Suprapubic skin (tissue), 4 donors: ENCODE measurements around the gene MCM9. TPM values are rescaled to one million over a fixed set of nuclear protein-coding genes. Genes with fewer than 3 reads are reported as not detected.

Experiments
- DNase-seq, 2 donors: peaks; one replicate each; pipeline ENCODE4 v3.0.0-alpha.2; 2019; ENCODE audit warnings: low spot score in 2 of 2
- H3K27ac ChIP-seq: fragments of 200-600 bp; sonication (generic); one replicate; pipeline ENCODE4 v1.5.1; 2019
- H3K27me3 ChIP-seq: fragments of 200-600 bp; sonication (generic); one replicate; pipeline ENCODE4 v1.5.1; 2019
- H3K36me3 ChIP-seq: fragments of 200-600 bp; sonication (generic); one replicate; pipeline ENCODE4 v1.5.1; 2019
- H3K4me1 ChIP-seq: fragments of 200-600 bp; sonication (generic); one replicate; pipeline ENCODE4 v1.5.1; 2019
- H3K4me3 ChIP-seq: fragments of 200-600 bp; sonication (generic); one replicate; pipeline ENCODE4 v1.5.1; 2019; ENCODE audit warnings: mild to moderate bottlenecking
- H3K9me3 ChIP-seq: fragments of 200-600 bp; sonication (generic); one replicate; pipeline ENCODE4 v1.5.1; 2019
- EP300 ChIP-seq: sonication (generic); formaldehyde crosslinking; IDR thresholded peaks from one replicate; pipeline ENCODE4 v1.6.1; 2017; ENCODE audit warnings: antibody characterized with exemption
- POLR2A ChIP-seq, 2 donors: fragments of 450-650 bp; IDR thresholded peaks; one replicate each; pipeline ENCODE4 v1.6.1; 2017; ENCODE audit warnings: antibody characterized with exemption in 2 of 2, mild to moderate bottlenecking in 2 of 2, moderate library complexity in 2 of 2
- POLR2AphosphoS5 ChIP-seq, 3 donors: sonication (generic); formaldehyde crosslinking; IDR thresholded peaks; one replicate each; pipeline ENCODE4 v1.6.1; 2017; ENCODE audit warnings: antibody characterized with exemption in 3 of 3
- WGBS: methylation state at CpG from one replicate; pipeline ENCODE4 v1.1.5; 2018; 5-methylcytosine and 5-hydroxymethylcytosine counted together
- total RNA-seq, 4 donors: library from RNA; depleted of rRNA; stranded (reverse); fragments of >200 nt; gene quantifications; one replicate each; pipeline ENCODE4 v1.1.0, GENCODE V29; 2016
- TF ChIP-seq, protein P1 (sequence below), 2 donors: fragments of 200-600 bp in 1 of 2; fragments of 450-650 bp in 1 of 2; sonication (generic) in 1 of 2; IDR thresholded peaks; one replicate each; pipeline ENCODE4 v1.5.1; 2016 to 2019; ENCODE audit warnings: antibody characterized with exemption in 2 of 2, mild to moderate bottlenecking in 1 of 2, moderate library complexity in 1 of 2

Gene MCM9
- total RNA-seq, 4 donors from 2014 or later: 19.2 to 37.2 (median 26.8) TPM

DNA sequence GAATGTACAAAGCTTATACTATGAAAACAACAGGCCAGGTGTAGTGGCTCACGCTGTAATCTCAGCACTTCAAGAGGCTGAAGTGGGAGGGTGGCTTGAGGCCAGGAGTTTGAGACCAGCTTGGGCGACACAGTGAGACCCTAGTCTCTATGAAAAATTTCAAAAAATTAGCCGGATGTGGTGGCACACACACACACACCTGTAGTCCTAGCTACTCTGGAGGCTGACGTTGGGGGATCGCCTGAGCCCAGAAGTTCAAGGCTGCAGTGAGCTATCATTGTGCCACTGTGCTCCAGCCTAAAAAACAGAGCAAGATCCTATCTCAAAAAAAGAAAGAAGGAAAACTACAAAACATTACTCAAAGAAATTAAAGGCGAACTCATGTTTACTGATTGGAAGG, 48.3 kb downstream of the MCM9 start:
- WGBS: 95% methylated on average over 6 of the region's 6 CpGs
- Histone ChIP-seq H3K27me3 (no peaks in the 10 kb centered on the region), H3K9me3 (no peaks in the 10 kb centered on the region), H3K36me3 (no peaks in the 10 kb centered on the region), H3K27ac (no peak overlapping the region), H3K4me1 (peaks cover 2% of the 10 kb centered on the region), H3K4me3 (no peak overlapping the region)
- TF ChIP-seq, protein P1, sequence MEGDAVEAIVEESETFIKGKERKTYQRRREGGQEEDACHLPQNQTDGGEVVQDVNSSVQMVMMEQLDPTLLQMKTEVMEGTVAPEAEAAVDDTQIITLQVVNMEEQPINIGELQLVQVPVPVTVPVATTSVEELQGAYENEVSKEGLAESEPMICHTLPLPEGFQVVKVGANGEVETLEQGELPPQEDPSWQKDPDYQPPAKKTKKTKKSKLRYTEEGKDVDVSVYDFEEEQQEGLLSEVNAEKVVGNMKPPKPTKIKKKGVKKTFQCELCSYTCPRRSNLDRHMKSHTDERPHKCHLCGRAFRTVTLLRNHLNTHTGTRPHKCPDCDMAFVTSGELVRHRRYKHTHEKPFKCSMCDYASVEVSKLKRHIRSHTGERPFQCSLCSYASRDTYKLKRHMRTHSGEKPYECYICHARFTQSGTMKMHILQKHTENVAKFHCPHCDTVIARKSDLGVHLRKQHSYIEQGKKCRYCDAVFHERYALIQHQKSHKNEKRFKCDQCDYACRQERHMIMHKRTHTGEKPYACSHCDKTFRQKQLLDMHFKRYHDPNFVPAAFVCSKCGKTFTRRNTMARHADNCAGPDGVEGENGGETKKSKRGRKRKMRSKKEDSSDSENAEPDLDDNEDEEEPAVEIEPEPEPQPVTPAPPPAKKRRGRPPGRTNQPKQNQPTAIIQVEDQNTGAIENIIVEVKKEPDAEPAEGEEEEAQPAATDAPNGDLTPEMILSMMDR (IDR thresholded peaks at IDR 0.05): no peak
- no peak for TF ChIP-seq POLR2AphosphoS5 (IDR thresholded peaks at IDR 0.05)
- TF ChIP-seq EP300: no peak
- TF ChIP-seq POLR2A (IDR thresholded peaks at IDR 0.05): no peak
- no peak for DNase-seq

DNA sequence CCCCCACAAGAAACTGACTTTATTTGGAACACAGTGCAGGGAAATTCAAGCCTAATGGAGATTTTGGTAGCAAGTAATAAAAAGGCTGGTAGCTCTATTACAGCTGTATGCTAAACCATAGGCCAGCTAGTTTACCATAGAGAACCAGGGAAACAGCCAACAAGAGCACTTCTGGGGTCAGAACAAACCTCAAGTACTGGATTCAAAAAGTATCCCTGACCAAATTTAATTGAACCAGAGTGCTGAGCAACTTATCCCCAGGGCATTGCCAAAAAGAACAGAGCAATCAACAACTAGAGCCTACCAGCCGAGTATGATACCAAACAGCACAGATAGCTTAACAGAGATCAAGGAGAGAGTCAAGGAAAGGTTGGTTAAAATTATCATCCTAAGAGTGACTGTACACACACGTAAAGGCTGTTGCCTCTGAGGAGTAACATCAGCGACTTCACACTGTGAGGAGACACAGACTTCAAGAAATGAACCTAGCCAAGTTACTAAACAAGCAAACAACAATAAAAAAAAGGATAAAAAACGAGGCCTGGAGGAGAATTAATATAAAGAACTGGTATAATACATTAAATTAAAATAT, 52.5 kb downstream of the MCM9 start:
- TF ChIP-seq POLR2AphosphoS5 (IDR thresholded peaks at IDR 0.05) (no peak), POLR2A (IDR thresholded peaks at IDR 0.05) (no peak), EP300 (no peak)
- TF ChIP-seq, protein P1 (IDR thresholded peaks at IDR 0.05): no peak
- Histone ChIP-seq H3K27me3 (no peaks in the 10 kb centered on the region), H3K4me1 (no peaks in the 10 kb centered on the region), H3K4me3 (no peak overlapping the region), H3K27ac (no peak overlapping the region), H3K36me3 (no peaks in the 10 kb centered on the region), H3K9me3 (no peaks in the 10 kb centered on the region)
- DNase-seq: no peak
- 94% methylated on average over 4 of the region's 4 CpGs for WGBS

DNA sequence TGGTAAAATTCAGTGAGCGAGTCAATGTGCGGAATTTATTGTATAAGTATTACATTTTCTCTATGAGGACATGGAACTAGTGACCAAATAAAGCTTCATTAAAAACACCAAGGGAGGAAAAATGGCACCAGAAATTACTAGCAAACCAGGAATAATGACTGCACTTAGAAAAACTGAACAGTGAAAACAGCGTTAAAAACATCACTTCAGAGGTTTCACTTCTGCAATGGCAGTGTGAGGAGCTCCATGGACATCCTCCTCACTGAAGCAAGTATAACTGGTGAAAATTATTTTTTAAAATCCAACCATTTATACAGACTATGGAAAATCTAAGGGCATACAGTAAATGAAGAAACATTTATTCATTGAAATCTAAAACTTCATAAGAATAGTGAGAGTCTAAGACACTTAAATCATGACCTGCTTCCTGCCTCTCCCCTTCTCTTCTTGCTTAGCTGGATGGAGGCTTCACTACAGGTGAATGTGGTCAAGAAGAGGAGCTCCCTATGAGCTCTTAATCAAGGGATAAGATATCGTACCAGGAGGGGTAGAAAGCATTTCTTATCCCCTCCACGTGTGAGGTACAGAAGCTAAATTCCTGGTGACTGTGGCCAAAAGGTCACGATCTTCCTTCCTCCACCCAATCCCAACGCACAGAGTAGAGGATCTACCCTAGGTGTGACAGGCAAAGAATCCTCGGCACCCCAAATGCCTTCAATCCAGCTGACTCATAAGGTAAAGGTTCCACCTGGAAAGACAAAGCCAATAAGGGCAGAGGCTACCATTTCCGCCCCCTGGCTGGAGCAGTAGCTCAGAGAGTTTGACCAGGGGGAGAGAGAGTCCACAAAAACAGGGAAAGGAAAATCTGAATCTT, 53.3 kb downstream of the MCM9 start:
- H3K4me3 ChIP-seq: no peak overlapping the region
- WGBS: 85% methylated on average over 9 of the region's 9 CpGs
- no peaks in the 10 kb centered on the region for H3K4me1 ChIP-seq
- TF ChIP-seq POLR2A (IDR thresholded peaks at IDR 0.05) (no peak), EP300 (no peak), POLR2AphosphoS5 (IDR thresholded peaks at IDR 0.05) (no peak)
- TF ChIP-seq, protein P1 (IDR thresholded peaks at IDR 0.05): no peak
- H3K27ac ChIP-seq: no peak overlapping the region
- H3K9me3 ChIP-seq: no peaks in the 10 kb centered on the region
- no peaks in the 10 kb centered on the region for H3K36me3 ChIP-seq
- DNase-seq: no peak
- H3K27me3 ChIP-seq: no peaks in the 10 kb centered on the region

DNA sequence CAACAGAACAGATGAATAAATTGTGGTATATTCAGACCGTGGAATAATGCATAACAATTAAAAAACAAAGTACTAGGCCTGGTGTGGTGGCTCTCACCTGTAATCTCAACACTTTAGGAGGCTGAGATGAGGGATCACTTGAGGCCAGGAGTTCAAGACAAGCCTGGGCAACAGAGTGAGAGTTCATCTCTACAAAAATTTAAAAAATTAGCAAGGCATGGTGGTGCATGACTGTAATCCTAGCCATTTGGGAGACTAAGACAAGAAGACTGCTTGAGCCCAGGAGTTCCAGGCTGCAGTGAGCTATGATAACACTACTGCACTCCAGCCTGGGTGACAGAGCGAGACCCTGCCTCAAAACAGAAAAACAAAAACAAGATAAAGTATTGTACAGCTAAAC, 57.2 kb downstream of the MCM9 start:
- Histone ChIP-seq H3K36me3 (no peaks in the 10 kb centered on the region), H3K9me3 (no peaks in the 10 kb centered on the region), H3K27me3 (no peaks in the 10 kb centered on the region), H3K27ac (no peak overlapping the region), H3K4me3 (no peak overlapping the region), H3K4me1 (no peaks in the 10 kb centered on the region)
- WGBS: 87% methylated on average over 2 of the region's 2 CpGs
- no peak for DNase-seq
- no peak for TF ChIP-seq EP300
- TF ChIP-seq, protein P1 (IDR thresholded peaks at IDR 0.05): no peak
- TF ChIP-seq POLR2AphosphoS5 (IDR thresholded peaks at IDR 0.05): no peak
- no peak for TF ChIP-seq POLR2A (IDR thresholded peaks at IDR 0.05)

DNA sequence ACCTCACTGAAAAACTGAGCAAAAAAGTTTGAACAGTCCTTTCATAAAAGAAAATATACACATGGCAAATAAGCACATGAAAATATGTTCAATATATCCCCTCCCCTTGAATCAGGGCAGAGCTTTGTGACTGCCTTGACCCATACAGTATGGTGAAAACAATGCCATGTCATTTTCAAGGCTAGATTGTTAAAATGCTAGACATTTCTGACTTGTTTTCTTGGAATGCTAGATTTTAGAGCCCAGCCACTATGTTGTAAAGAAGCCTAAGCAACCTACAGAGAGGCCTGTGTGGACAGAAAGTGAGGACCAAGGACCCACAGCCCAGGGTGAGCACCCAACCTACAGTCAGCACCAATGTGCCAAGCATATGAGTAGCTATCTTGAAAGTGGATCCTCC, 58.1 kb downstream of the MCM9 start:
- TF ChIP-seq, protein P1 (IDR thresholded peaks at IDR 0.05): no peak

More for the DNA sequence above, 58.1 kb downstream of the MCM9 start:
- no peaks in the 10 kb centered on the region for H3K27me3 ChIP-seq
- H3K27ac ChIP-seq: no peak overlapping the region
- no peaks in the 10 kb centered on the region for H3K36me3 ChIP-seq
- no peak overlapping the region for H3K4me3 ChIP-seq
- no peaks in the 10 kb centered on the region for H3K9me3 ChIP-seq
- no peaks in the 10 kb centered on the region for H3K4me1 ChIP-seq
- DNase-seq: no peak
